GM19238 (cell line): ENCODE data around the gene INTS6.

ENCODE experiments used
- DNase-seq: peaks from one replicate; pipeline ENCODE4 v3.0.0; 2011; ENCODE audit warnings: low spot score; ENCODE audit not compliant: insufficient read length

INTS6 gene

GRCh38 chr13:51412431-51412830 is 40.4 kb downstream of the INTS6 start:
- DNase-seq = no peak

- no peak for DNase-seq
Measured at GRCh38 chr13:51405176-51405575, 47.7 kb downstream of the INTS6 start.

GRCh38 chr13:51397262-51397941 is 55.4 kb downstream of the INTS6 start:
- no peak for DNase-seq

GRCh38 chr13:51396352-51396751 is 56.5 kb downstream of the INTS6 start:
- DNase-seq = no peak

DNA sequence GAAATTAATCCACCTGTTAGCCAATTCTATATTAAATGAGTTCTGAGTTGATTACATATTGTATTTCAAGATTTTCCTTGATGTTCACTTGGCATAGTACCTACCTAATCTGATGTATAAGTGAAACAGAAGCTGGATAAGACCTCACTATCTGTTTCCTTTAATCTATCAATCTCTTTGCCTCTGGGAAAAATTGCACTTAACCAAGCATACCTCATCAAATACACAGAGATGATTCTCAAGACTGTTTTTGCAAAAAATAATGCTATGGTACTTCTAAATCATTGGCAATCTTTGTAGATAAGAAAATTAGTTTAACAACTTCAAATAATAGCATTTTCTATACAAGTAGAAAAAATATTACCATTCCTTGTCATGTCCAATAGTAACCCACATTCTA is 58.1 kb downstream of the INTS6 start:
- no peak for DNase-seq

DNA sequence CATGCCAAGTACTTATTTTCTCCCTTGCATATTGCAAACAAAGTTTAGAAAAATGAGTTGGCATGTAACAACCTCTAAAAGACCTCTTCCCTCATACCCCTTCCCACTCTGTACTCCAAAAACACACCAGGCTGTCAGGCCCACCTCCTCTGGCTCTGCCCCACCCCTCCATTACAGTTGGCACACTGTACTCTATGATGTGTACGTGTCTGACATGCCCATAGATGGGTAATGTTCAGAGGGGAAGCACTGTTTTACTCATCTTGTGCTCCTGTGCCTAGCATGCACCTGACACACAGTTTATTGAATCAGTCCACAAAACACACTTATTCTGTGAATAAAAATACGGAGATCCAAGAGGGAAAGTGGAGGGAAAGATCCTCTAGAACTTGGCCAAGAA is 67.7 kb downstream of the INTS6 start:
- no peak for DNase-seq

DNA sequence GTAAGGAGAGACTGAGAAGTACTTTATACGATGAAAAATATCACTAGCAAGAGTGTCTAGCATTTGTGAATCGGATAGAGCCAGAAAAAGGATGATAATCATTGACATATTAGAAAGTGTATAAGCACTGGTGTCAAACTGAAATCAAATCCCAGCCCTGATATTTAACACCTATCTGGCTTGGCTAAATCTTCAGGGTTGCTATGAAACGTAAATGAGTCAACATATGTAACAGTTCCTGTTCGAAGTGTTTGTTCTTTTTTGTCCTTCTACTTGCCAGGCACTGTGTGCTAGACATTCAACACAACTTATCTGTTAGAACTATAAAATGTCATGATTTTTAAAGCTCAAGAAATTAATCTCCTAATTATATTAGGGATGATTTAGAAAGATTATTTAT is 72.6 kb downstream of the INTS6 start:
- DNase-seq = no peak

DNA sequence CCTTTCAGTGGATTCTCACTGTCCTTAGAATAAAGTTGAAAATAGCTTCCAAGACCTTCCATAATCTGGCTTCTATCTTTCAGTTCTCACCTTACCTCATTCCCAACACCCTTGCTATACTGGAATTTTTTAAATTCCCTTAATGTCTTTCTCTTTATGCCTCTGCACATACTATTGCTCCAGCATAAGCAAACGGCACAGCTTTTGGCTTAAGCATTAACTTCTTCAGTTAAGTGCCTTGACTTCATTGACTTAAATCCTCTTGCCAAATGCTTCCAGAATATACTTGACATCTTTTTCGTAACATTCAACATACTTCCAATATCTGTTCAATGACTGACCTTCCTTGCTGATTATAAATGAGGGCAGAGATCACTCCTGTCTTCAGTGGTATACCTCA is 79.4 kb downstream of the INTS6 start:
- no peak for DNase-seq

DNA sequence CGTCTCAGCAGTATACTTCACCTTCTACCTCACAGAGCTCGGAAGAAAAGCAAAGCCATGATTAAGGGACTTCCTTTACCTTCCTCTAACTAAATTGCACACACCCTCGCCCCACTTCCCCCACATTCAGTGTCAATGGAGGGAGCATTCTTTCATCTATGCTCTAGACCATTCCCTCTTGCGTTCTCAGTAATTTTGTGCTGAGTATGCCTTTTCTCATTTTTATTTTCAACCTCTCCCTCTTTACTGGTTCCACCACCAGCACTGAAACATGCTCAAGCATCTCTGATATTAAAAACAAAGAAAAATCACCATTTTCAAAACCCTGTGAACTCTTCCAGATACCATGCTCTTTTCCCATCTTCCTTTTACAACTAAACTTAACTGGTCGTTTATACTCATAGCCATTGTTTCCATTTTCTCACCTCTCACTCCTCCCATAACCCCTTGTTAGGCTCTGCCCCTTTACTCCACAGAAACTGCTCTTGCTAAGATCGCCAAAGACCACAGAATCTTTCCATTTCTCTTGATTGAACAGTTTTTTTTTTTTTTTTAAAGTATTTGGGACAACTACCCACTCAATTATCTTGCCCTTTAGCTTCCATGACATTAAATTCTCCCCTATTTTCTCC is 81.0 kb downstream of the INTS6 start:
- no peak for DNase-seq

GRCh38 chr13:51370811-51371210 is 82.0 kb downstream of the INTS6 start:
- DNase-seq = no peak

DNA sequence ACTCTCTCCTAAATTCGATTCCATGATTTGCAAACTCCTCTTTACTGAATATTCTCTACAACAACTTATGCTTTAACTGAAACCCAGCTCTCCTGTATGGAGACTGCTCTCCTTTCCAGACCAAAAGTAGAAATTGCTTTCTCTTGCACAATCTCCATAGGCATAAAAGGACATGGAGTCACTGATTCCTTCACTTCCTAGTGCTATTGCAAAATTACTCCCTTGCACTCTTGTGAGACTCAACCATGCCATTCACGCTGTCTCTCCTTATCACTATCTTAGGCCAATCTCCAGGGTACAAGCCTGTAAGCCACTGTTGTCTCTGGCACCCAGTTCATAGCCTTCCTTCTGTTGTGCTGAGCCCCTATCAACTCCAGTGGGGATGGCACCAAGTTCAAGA is 82.7 kb downstream of the INTS6 start:
- no peak for DNase-seq

GRCh38 chr13:51364404-51365008 is 88.3 kb downstream of the INTS6 start:
- no peak for DNase-seq

GRCh38 chr13:51363625-51364024 is 89.2 kb downstream of the INTS6 start:
- no peak for DNase-seq

DNA sequence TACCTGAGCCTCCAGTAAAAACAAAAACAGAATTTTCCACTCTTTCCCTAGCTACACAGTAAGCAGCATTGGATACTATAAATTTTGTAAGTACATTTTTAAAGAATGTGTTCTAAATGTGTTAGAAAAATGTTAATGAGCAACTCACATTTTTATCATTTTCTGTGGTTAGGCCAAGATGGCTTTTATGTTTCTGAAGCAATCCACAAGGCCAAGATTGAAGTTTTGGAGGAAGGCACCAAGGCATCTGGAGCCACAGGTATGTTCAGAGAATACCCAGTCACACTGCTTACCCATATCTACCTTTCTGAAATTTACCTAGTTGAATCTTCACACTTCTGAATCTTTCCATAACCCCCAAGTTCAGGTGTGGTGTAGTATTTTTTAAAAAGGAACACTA is 91.7 kb downstream of the INTS6 start:
- DNase-seq = no peak

- no peak for DNase-seq
Measured at GRCh38 chr13:51360489-51360888, 92.3 kb downstream of the INTS6 start.

- DNase-seq = no peak
Measured at GRCh38 chr13:51359352-51359751, 93.5 kb downstream of the INTS6 start.

DNA sequence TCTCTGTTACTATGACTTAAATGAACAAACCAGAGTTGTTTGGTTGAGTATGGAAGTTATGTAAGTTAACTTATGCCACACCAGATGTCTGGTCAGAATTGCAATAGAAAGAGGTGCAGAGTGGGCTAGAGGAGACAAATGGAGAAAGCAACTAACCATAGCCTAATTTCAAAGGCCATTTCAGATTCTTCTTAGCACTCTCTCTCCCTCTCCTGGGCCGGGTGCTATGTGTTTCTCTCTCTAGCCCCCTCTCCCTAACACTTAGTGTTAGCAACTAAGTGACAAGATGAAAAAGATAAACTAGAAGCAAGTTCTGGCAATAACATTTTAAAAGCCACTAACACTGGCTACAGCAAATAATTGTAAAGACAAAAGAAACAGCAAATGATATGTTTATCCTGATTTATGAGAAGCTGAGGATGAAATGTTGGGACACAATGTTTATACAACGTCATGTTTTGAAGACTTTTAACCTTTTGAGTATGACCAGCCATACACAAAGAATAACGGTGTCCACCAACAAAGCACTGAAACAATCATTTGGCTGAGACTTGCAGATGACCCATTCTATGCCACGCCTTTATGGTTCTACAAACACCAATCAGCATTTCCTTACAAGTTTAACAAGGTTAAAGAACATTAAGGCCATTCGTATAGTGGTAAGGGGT is 94.8 kb downstream of the INTS6 start:
- no peak for DNase-seq

DNA sequence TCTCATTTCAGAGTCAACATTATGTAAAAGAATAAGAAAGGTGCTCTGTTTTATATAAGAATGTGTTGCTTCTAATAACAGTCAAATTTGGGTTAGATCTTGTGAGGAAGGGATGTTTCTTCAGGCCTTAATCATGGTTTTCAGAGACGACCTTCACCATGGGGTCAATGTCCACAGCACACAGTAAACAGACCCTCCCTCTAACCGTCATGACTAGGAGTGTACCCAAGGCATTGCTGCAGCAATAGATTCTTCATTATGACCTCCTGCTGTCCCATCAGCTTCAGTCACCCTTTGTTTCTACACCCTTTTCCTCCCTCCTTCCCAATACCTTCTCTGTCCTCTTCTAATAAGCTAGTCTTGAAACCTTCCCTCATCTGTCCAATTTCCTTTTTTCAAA is 97.6 kb downstream of the INTS6 start:
- no peak for DNase-seq

DNA sequence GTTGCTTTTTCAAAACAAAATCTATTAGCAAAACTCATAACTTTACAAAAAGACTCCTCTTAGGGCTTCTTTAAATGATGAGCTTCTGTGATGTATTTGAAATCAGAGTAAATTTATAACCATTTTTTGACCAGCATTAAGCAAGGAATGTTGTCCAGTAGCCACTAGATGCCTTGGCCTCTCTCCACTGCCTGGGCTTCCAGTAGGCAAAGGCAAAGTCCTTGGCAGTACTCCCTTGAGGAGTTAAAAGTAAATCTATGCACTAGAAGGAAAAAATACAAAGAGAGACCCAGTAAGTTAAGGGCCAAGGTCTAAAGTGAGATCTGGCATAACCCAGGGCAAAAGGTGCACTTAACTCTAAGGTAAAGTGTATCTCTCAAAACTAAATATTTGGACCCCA is 103.8 kb downstream of the INTS6 start:
- DNase-seq = no peak

- DNase-seq = no peak
Measured at GRCh38 chr13:51348069-51348967, 104.5 kb downstream of the INTS6 start.

DNA sequence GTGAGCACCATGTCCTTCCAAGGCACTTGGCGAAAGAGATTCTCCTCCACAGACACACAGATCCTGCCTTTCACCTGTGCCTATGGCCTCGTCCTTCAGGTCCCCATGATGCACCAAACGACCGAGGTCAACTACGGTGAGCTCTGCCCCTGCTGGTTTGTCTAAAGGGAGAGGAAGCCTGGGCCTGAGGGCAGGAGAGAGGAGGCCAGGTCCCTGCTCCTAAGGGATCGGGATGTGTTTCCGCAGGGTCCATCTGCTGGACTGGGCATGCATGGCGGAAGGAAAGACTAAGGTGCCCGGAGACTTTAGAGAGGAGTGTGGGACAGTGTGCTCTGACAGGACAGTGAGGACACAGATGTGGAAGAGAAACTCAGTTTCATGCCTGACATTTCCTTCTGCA is 105.7 kb downstream of the INTS6 start:
- no peak for DNase-seq
